HG03558 (cell line): Measurements from ENCODE around the gene ZNF697.
"Not testable (repeated sequence)": the region's sequence is repeated elsewhere in the genome, so short reads cannot be mapped to it uniquely, and the experiment has no call there.

Source experiments
- ATAC-seq: cut with Tn5 transposase; IDR thresholded peaks from one replicate; pipeline ENCODE4 v1.9.1; 2021; ENCODE audit warnings: moderate number of reproducible peaks; ENCODE audit not compliant: unreplicated experiment; ENCODE audit errors: extremely low read depth

Gene ZNF697

DNA sequence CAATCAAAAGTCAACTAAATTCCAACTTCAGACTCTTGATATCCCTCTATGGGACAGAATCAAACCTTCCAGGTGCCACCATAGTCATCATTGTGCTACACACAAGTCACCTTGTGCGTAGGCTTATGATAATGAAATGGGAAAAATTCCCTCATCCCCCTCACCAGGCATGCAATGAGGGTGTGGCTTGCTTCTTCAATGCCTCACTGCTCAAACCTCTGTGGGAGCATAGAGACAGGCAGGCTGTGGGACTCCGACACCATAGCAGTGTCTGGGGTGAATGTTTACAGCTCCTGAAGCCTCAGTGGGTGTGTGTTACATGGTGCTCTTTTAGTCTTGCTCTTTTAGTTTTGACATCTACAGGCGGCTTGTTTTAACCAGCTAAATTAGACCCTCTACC is 42.4 kb downstream of the ZNF697 start:
- ATAC-seq: no peak

DNA sequence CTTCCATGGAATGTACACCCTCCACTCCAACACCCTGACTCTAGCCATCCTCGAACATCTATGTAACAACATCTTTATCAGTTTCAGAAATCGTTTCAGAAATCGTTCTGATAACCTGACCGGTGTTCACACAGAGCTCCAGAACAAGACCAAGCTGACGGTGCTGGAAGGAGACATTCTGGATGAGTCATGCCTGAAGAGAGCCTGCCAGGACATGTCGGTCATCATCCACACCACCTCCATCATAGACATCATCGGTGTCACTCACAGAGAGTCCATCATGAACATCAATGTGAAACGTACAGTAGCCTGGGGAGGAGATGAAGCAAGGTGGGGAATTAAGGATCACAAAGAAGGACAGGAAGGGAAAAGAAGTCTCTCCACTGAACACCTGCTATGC is 43.0 kb downstream of the ZNF697 start:
- not testable (repeated sequence) for ATAC-seq

DNA sequence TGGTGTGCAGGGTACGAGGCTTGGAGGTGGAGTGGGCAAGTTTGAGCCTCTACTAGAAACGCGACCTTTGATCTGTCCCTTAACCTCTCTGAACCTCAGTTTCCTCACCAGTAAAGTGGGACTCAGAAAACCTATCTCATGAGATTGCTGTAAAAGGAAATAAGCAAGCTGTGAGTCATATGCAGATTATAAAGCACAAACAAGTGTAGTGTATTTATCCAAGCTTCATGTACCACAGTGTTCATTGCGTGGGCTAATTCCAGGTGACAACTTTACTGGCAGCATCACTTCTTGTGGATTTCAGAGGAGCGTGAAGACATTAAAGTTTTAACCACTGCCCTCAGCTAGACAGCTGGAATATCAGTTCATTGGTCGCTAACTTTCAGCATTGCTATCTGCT is 44.4 kb downstream of the ZNF697 start:
- no peak for ATAC-seq

DNA sequence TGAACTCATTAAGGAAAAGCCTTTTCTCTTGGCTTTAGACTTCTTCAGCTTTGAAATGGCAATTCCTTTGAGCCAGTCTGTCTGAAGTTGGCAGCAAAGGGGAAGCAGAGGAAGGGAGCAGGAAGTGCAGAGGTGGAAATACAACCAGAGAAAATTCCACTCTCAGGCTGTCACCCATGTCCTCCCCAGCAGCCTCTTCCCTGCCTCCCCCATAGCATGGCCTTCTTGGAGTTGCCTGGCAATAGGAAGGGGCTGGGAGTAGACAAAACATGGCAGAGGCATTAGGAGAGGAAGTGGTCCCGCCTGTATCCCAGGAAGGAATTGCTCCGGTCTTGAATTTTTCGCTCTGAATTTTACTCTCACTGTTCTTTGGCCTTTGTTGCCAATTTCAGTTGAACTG is 44.8 kb downstream of the ZNF697 start:
- ATAC-seq: not testable (repeated sequence)

DNA sequence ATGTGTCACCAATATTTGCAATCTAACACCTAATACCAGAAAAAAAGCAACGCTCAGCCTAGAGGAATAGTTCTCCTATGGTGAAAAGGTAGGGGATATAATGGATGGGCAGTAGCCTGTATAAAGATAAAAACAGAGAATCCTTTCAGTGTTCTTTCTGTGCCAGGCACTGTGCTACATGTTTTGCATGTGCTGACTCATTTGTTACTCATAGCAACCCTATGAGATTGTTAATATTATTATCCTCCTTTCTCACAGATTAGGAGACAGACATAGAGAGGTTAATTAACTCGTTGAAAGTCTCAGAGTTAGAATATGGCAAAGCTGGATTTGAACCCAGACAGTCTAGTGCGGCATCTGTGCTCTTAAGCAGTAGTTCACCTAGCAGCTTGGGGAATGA is 45.3 kb downstream of the ZNF697 start:
- not testable (repeated sequence) for ATAC-seq

DNA sequence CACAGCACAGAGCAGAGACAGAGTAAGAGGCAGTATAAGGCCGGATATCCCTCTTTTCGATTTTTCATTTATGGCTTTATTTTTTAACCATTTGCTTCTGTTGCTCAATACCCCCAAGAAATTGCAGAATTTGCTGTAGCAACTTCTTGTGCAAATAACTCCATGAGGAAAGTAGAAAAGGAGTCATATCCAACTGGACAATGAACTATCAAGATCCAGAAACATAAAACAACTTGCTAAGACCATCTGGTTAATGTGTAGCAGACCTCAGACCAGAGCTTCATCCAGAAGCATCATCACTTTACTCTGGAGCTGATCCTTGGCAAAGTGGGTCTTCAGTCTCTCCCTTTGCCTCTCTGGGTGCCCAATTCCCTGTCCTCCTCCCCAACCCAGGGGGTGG is 45.9 kb downstream of the ZNF697 start:
- ATAC-seq: no peak

DNA sequence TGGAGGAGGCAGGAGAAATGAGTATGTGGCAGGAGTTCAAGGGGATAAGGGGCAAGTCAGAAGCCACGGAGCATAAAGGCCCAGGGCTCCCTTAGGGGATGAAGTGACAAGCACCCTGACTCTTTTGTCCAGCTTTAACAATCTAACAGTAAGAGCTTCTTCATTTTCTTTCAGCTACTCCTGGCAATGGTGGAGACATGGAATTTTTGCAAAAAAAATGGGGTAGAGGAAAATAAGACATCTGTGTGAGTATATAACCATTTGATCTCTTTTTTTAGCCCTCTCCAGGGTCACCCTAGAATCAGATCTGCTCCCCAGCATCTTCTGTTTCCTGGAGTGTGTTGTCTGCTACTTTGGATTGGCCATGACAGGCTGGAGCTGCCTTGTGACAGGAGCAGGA is 47.1 kb downstream of the ZNF697 start:
- no peak for ATAC-seq

DNA sequence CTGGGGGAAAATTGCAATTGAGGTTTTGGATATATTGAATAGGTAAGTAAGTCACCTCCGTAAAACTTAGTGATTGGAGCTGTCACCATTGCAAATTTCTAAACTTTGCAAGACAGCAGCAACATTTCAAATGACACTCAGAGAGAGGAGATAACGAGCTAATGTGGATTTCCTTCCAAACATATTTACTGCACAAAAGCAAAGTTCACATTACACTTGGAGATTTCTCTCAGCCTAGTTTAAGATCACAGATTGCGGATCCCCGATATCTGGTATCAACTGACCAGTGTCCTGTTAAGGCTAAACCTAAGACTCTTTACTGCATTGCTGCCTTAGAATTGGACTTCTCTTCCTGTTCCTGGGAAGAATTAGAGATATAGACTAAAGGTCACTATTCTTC is 47.5 kb downstream of the ZNF697 start:
- ATAC-seq: no peak

DNA sequence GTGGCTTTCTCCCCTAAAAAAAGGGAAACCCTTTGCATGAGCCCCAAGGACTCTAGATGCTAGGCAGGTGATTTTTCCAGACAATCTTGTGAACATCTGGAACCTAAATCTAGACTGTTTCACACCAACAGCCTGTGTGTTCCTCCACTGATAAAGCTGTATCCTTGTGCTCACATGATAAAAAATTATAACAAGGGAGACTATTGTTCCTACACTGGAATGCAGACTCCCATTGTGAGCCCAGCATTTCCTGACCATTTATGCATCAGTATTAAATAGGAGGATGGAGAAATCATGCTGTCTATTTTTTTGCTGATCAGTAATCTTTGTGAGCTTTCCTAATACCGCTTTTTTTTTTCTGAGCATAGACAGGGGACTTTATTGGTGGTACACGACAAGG is 52.5 kb downstream of the ZNF697 start:
- no peak for ATAC-seq

DNA sequence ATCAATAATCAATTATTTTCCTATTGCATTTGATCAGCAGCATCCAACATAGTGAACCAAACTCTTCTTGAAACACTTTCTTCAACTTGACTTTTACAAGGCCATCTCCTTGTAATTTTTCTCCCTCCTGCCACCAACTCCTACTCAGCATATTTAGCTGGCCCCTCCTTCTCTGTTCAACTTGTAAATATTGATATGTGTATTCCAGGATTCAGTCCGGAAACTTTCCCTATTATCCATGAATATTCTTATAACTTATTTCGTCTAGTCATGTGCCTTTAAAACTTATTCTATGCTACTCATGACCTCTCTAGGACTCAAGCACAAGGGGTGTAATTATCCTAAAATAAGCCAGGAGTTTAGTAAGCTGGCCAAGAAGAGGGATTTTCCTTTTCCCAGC is 52.9 kb downstream of the ZNF697 start:
- ATAC-seq: no peak

DNA sequence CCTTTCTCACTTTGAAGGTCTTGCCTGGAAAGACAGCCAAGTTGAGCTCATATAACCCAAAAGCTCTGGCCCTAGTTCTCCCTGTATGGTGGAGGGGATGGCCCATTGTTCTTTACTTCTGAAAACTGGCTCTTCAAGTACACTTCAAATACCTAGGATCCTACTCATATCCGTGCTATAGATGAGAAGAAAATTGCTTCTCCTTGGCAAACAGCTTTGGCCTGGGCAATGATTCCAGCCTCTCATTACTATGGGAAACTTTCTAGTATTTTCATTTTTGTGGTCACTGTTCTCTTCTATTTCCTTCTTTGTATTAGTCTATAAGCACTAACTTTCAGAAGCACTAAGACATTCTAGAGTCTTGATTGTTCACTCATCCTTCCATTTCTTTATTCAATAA is 53.7 kb downstream of the ZNF697 start:
- no peak for ATAC-seq

DNA sequence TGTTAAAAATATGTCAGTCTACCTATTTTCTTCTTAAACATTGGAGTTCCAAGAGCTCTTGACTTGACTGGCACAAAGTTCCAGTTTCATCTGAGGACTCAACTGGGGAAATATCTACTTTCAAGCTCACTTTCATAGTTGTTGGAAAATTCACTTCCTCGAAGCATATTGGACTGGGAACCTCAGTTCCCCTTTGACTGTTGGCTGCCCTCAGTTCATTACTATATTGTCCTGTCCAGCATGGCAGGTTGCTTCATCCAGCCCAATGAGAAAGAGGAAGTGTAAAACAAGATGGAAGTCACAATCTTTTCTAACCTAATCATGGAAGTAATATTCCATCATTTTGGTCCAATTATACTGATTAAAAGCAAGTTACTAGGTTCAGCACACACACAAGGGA is 54.3 kb downstream of the ZNF697 start:
- ATAC-seq: no peak

DNA sequence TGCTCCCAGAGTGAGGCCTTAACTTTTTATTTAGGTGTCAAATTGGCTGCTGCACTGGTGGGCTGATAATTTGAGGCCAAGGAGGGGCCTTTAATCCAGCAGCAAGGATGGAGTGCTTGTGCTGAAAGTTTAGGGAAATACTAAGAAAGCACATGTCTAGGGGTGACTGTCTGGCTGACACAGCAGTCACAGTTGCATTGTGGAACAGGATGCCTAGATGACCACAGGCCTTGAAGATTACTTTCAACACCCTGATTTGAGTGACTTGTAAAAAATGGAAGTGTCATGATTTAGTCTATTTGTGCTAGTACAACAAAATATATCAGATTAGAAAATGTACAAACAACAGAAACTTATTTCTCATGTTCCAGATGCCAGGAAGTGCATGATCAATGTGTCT is 57.7 kb downstream of the ZNF697 start:
- no peak for ATAC-seq

DNA sequence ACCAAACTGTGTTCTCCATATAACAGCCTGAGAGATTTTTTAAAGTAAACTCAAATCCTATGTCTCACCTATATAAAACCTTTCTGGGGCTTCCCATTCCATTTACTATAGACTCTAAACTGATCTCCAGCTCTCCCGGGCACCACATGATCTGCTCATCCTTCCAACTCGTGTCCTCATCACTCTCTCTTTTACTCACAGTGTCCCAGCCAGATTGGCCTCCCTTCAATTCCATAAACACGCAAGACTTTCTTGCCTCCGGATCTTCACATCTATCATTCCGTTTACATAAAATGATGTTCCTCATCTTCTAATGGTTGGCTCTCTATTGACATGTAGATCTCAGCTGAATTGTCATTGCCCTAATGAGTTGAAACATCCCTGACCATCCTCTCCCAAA is 59.4 kb downstream of the ZNF697 start:
- ATAC-seq: no peak

DNA sequence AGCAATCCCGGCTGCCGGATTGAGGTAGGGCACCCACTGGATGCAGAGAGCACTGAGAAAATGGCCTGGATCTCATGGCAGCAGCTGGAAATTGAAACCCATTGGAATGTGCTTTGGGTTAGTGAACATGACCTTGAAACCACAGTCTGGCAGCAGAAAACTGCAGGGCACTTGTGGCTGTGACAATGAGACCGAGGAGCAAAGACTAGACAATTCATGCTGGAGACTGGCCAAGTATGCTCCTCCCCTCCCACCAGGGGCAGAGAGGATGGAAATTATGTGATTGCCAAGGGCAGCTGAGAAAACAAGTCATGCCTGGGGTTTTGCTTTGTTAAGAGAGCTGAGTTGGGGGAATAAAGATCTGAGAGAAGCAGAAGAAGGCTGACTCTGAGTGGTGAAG is 60.7 kb downstream of the ZNF697 start:
- ATAC-seq: no peak

DNA sequence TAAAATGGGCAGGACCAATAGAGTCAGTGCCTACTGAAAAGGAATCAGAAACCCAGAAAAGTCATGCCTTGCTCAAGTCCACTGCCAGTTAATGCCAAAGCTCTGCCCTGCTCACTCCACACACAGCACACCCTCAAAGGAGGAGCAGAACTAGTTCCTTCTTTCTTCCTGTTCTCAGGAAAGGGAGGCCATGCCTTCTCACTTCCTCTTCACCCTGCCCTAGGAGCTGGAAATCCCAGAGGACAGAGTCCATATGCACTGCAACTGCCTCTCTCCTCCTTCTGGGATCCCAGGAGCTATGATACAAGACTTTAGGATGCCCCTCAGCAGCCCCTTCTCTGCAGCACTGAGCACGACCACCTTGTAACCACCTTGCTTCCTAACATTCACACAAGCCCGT is 62.3 kb downstream of the ZNF697 start:
- ATAC-seq: not testable (repeated sequence)

DNA sequence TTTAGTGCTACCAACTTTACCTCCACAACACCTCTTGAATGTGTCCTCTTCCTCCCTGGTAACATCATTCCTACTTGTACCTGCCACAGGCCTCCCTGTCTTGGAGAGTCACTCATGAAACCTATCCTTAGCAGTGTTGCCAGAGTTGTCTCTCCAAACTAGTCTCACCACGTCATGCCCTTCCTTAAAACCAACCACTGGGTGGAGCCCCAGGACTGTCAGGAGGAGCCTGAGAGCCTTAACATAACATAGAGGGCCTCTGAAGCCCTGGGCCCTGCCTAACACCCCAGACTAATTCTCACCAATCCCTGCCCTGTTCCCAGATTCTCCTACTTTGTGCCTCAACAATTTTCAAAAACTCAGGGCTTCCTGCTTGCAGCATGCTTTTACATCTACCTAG is 65.3 kb downstream of the ZNF697 start:
- no peak for ATAC-seq

DNA sequence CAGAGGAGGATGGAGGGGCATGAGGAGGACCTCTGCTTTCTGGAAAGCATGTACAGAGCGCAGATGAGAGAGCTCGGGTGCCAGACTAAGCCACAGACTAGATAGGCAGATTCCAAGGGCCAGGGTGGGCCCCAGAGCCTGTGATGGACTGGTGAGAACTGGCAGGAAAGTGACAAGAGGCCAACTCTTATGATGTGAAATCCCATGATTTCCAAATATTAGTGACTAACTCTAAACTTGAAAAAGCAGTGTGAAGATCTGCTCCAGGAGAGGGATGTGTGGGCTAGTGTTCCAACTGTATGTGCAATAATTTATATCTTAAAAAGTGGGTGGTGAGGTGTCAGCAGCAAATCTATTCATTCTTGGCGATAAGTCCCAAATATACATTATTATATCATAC is 67.0 kb downstream of the ZNF697 start:
- not testable (repeated sequence) for ATAC-seq

DNA sequence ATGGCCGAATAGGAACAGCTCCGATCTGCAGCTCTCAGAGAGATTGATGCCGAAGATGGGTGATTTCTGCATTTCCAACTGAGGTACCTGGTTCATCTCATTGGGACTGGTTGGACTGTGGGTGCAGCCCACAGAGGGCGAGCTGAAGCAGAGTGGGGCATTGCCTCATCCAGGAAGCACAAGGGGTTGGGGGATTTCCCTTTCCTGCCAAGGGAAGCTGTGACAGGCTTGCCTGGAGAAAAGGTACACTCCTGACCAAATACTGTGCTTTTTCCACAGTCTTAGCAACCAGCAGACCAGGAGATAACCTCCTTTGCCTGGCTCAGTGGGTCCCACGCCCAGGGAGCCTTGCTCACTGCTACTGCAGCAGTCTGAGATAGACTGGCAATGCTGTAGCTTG is 74.2 kb downstream of the ZNF697 start:
- no peak for ATAC-seq

DNA sequence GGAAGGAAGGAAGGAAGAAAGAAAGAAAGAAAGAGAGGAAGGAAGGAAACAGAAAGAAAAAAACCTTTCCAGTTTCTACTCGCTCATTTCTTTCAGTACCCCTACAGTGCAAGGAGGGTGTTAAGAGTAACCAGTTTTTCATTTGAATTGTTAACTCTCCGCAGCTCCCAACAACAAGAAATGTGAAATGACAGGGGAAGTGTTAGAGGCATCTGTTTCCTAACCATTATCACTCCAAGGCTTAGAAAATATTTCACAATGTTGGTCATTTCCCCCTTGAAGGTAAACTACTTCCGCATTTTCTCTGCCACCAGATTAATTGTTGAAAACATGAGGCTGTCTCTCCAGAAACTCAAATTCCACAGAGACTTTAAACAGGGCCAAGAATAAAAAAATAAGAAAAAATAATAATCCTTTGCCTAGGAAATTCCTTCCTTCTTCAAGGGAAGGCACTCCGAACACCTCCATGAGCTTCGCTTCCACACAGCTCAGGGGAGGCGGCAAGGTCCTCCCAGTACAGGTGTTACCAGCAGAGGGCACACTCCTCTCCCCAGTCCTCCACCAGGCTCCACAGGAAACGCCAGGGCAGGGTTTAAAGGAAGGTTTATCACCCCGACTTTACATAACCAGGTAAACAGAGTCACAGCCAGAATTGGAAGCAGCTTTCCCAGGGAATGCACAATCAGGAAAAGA is 78.0 kb downstream of the ZNF697 start:
- ATAC-seq: not testable (repeated sequence)
